Iris pigment epithelial cell (primary cell): ENCODE measurements around the gene NMUR1.
A peak's percentile ranks its signal among the peaks of the same experiment; 100 is the strongest.

Source experiments
- DNase-seq: peaks from one replicate; pipeline ENCODE4 v3.0.0-alpha.2; 2011; ENCODE audit warnings: low read depth

The NMUR1 gene

DNA sequence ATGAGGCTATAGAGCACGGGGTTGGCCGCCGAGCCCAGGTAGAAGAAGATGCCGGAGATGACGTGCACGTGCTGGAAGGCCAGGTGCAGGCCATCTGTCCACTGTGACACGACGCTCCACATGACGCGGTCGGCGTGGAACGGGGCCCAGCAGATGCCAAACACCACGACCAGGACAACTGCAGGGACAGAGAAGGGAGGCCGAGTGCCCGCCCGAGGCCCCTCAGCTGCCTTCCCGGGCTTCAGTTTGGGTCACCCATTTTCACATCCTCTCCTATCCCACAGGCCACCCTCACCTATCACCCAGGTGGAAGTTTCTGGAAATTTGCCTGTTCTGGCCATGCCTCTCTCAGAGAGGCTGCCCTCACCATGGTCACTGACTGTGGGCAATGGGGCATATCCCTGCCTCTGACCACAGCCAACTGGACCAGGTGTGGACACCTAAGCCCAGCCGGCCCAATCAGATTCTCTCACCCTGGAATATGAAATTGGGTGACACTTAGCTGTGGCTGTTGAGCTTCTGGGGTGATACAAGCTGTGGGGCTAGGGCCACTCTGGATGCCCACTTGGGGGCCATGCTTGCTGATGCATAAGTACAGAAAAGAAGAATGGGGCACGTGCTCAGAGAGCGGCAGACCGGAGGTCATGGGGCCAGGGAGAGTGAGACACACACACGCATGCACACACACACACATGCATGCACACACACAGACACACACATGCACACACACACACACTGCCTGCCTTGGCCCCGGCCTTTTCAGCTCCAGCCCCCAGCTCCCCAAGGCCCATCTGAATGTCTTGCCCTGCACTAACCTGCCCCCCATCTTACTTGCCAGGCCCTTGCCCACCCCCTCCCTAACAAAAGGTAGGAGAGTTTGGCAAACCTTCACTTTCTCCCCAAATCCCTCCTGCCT is 4.7 kb downstream of the NMUR1 start:
- DNase-seq: no peak

DNA sequence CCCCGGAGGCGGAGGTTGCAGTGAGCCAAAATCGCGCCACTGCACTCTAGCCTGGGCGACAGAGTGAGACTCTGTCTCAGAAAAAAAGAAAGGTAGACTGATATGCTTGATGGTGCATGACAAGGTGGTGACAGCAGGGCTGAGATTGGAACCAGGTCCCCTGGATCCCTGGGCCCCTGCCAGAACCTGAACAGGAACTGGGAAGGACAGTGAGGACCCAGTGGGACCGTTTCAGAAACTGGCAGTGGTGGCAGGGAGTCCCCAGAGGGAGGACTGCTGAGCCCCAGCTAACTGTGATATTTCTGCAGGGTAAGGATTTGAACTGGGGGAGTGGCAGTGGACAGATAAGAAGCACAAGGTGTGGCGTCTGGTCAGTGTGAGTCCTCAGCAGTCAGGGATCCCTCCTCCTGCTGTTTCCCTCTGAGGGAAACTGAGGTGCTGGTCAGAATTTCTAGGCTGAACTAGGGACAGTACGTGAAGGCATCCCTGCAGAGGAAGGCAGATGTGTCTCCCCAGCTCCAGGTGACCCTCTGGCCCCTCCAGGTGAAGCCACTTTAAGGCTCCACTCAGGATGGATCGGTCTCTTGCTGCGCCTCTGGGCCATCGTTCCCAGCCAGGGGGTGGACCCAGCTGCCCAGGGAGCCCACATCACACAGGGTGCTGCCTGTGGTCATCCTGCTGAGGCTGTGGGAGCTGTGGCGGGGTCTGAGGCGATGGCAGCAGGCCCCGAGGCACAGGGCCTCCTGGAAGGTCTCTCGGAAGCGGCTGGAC is 5.6 kb downstream of the NMUR1 start:
- no peak for DNase-seq

DNA sequence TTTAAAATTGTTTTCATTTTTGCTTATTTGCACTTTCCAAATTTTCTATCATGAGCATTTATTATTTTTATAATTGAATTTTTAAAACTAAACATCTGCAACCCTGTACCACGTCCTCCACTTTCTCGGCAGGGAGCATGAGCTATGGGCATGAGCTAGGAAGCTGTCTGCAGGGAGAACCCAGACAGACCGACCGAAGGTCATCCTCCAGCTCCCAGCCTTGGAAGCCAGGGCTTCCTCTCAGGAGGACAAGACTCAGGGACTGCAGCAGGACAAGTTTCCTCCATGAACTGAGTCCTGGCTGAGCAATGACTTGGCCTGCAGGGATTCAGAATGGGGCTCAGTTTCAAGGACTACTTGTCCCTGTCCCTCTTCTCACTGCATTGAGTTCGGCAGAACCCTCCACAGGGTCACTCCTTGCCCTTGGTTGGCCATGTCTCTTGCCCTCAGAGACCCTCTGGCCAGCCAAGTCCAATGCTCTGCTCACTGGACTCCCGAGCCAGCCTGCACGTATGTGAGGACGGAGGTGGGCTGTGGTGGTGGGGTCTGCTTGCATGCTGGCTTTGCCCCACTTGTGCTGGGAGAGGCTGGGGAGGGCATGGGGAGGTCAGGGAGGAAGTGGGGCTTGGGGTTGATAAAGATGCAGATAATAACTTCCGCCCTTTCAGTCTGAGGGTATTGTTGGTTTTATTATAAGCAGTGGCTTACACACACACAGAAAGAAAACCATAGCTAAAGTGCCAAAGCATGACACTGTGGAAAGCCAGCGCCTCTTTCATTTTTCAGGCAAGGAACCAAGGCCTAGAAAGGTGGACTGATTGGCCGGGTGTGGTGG is 6.6 kb downstream of the NMUR1 start:
- no peak for DNase-seq

DNA sequence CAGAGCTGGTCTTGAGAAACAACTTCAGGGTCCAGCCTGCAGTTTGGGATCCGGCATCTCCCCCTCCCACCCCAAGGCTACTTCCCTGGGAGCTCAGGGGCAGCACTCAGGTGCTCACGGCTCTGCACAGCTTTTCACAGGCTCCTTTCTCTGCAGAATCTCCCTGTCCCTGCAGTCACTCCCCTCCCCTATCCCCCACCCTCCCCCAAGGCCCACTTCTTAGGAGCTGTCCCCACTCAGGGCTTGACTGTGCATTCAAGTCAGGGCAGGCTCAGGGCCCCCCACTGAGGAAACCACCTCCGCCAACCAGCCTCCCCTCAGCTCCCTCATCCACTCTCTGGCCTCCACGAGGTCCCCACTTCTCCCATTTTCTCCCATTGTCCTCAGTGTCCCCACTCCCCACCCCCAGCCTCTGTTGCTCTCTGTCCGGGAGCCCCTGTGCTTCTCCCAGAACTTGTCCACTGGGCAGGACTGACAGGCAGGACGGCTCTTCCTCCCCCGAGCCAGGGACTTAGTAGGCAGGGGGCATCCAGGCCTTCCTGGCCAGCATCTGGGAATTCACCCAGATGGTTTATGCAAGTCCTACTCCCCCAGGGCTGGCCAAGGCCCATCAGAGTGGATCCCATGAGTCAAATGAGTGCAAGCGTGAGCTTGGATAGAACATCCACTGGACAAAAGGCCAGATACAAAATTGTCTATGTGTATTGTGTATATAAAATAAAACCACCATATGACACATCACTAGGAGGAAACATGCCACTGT is 7.6 kb downstream of the NMUR1 start:
- peak; percentile 26 for DNase-seq

DNA sequence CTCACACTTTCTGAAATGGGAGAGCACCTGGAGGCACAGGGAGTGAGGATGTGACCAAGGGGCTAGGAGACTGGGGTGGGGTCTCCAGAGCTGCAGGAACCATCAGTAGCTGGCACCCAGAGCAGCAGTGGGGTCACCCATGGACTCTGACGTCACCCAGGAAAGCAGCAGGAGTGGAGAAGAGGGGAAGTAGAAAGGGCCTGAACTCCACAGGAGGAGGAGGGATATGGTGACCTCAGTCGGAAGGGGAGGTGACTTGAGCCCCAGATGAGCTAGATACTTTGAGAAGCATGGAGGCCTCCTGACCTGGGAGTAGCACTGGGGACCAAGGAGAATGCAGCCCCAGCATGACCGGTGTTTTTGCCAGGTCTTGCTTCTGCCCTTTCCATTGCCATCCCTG is 8.8 kb downstream of the NMUR1 start:
- DNase-seq: no peak

DNA sequence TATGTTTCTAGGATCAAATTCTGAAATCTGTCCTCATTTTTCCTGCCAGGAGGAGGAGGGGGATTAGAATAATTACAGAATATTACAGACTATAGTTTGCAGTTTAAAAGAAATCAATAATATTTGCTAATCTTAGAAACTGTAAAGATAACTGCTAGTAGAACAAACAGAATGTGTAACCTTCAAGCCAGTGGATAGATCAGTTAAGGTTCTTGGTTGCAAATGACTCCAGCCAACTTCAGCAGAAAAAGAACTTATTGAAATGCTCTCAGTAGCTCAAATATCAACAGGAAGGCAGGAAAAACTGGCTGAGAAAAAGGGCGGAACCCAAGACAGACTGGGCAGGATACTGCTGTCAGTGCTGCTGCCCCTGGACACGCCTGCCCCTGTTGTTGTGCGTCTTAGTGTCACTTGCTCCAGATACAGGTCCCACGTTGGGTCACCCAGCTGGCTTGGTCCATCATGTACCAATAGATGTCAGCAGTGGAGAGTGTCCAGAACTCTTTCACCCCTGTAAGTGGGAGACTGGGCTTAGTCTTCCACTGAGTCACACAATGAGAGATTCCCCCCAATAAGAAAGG is 10.2 kb downstream of the NMUR1 start:
- no peak for DNase-seq

DNA sequence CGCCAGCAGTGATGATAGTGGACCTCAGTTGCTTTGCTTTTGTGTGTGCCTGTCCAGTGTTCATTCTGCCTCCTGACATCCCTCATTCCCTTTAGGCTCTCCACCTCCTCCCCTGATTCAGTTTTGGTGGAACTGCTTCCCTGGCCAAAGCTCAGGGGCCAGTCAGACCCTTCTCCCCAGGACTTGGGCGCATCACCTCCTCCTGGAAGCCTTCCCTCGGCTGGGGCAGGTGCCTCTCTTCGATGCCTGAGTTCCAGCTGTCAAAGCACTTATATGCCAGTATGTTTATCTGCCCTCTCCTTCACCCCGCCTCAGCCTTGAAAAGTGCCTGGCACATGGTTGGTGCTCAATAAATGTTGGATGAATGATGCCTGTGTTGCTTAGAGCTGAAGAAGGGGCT is 11.5 kb downstream of the NMUR1 start:
- no peak for DNase-seq

DNA sequence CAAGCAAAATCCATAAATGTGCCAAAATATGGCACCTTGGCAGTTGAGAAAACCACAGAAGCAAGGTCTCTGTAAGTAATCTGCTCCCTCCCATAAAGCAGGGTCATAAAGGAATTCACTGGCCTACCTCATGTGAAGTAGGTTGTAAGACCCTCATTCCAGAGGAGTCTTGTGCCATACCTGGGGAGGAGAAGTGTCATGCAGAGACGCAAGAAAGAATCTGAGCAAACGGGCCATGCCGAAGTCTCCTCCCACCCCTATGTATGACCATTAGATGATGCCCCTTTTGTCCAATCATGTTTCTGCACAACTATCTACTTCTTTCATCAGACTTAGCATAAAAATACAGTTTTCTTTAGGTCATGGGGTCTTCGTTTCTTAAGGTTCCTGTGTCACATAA is 14.6 kb downstream of the NMUR1 start:
- no peak for DNase-seq

DNA sequence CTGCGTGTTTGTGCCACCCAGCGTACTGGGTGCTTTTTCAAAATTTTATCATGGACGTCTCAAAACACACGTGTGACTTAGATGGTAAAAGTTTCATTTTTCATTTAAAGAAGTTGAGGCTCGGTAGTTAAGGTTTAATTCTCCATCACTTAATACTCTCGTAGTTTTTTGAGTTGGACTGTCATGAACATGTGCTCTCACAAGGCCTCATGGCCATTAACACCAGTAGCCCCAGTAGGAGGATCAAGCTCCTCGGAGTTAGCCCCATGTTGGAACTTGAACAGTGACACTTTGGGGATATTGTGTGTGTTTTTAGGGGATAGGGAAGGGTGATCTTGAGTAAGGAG is 15.3 kb downstream of the NMUR1 start:
- DNase-seq: no peak

DNA sequence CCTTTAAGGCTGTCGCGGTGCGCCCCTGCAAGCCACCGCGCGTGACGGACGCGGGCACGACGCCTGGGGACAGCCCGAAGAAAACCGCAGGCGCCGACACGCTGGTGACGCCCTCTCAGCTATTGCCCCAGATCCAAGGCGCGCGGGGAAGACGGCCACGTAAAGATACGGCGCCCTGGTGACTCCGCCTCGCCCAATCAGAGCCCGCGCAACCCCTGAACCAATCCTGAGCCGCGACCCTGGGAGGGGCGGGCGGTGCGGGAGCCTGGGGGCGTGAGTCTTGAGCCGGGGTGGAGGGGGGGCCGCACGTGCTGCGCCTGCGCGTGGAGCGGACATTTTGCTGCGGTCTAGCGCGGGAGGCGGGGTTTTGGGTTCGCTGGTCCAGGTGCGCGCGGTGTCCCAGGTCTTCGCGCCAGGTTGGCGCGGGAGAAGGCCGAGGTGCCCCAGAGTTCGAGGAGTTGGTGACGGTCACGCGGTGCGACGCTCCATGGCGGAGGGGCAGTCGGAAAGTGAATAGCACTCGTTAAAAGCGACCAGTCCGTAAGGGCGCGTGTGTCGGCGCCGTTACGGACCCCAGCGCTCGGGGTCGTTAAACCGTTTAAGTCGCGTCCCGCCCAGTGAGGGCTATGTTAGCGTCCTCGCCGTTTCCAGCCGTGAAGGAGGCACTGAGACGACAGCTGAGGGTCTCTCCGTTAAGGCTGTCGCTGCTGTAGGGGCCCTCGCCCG is 15.9 kb downstream of the NMUR1 start:
- peak; percentile 97 for DNase-seq

DNA sequence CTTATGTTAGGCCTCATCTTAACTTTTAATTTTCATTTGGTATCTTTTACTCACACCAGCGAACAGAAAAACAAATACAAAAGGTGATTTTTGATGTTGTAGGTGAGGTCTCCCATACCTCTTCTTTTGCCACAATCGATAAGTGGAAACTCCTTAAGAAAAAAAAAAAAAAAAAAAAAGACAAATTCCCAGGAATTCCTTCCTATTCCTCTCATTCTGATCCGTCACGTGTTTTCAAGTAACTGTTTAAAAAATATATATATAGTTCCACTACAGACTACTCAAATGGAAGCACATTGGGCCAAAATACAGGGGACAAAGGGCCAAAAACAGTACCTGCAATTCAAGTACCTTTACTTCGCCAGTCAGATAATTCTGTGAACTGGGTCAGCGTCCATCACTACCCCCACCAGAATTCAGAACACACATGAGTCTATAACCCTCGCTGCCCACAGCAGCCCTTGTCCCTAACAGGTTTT is 16.5 kb downstream of the NMUR1 start:
- no peak for DNase-seq

DNA sequence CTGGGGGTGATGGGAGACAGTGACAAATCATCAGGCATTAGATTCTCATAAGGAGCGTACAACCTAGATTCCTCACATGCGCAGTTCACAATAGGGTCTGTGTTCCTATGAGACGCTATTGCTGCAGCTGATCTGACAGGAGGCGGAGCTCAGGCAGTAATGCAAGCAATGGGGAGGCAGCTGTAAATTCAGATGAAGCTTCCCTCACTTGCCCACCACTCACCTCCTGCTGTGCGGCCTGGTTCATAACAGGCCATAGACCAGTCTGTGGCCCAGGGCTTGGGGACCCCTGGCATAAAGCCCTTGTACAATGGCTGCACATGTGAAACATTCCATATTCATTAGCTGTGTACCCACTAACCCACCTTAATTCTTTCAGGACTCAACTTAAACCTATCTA is 18.0 kb downstream of the NMUR1 start:
- peak; percentile 49 for DNase-seq

DNA sequence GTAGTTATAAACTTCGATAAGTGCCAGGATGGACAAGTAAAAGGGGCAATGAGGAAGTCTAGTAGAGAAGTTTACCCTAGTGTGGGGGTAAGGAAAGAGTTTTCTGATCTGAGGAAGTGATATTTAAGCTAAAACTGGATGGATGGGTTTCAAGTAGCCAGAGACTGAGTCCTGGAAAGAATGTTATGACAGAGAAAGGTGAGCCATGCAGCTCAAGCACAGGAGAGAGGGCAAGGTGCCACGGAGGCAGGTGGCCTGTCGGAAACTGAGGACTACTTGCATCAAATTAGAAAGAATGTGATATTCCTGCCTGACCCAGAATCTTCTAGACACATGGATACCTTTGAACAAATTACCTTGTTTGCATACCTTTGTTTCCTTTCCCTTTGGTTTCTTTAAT is 26.5 kb downstream of the NMUR1 start:
- no peak for DNase-seq

DNA sequence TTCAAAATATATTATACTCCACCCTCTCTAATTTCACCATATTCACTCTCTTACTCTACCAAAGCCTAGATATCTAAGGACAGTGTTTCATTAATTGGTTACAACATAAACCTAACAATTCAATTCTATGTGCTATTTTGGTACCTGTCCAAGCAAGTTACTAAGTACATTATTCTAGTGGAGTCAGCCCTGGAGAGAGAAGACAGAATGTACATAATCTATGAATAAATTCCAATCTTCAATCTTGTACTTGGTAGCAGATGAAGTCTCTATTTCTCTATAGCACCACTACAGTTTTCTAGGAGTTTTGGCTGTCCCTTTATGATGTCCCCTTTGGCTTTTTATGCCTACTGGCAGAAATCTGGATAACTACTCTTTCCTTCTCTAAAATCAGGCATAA is 27.6 kb downstream of the NMUR1 start:
- DNase-seq: no peak

DNA sequence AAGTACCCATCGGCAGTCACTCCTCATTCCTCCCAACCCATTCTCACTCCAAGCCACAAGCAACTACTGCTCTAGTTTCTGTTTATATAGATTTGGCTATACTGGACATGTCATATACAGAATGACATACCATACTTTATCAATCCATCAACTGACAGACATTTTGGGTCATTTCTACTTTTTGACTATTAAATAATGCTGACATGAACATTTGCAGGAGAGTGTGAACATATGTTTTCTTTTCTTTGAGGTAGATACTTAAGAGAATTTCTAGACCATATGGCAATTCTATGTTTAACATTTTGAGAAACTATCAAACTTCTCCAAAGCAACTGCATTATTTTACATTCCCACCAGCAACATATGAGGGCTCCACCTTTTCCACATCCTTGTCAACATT is 32.6 kb downstream of the NMUR1 start:
- DNase-seq: no peak

DNA sequence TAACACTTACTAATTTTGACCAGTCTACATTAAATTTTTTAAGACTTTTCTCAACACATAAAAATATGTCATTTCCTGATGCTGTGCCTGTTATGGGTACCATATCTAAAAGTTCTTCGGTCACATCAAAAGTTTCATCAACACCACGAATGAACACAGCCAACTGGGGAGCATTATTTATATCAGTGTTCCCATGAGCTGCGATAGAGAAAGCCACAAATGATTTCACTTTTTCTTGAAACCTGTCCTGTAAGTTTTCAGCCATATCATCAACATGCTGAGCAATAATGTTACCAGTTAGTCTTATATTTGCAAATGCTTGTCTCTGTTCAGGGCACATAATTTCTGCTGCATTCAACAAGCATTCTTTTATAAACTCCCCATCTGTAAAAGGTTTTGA is 35.6 kb downstream of the NMUR1 start:
- no peak for DNase-seq

DNA sequence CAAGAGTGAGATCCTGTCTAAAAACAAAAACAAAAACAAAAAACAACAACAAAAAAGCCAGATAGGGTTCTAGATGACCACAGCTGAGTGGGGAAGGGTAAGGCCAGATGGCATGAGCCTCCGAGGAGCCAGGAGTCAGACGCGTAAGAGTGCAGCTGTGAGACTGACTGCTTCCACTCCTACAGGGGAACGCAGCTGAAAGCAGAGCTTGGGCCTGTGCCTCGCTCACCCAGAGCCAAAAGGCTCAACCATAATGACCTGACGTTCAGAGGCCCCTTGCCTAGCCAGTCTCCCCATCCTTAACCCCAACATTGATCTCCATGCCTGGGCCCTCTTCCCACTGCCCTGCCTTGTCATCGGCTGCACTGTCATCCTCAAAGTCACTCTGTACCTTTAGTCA is 39.4 kb downstream of the NMUR1 start:
- no peak for DNase-seq

DNA sequence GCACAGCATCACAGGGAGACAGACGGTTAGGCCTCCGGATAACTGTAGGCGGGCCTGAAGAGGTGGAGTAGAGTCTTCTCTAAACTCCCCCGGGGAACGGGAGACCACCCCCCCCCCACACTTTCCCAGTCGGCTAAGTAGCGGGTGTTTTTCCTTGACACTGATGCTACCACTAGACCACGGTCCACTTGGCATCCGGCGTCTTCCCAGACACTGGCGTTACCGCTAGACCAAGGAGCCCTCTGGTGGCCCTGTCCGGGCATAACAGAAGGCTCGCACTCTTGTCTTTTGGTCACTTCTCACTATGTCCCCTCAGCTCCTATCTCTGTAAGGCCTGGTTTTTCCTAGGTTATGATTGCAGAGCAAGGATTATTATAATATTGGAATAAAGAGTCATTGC is 40.3 kb downstream of the NMUR1 start:
- DNase-seq: no peak

DNA sequence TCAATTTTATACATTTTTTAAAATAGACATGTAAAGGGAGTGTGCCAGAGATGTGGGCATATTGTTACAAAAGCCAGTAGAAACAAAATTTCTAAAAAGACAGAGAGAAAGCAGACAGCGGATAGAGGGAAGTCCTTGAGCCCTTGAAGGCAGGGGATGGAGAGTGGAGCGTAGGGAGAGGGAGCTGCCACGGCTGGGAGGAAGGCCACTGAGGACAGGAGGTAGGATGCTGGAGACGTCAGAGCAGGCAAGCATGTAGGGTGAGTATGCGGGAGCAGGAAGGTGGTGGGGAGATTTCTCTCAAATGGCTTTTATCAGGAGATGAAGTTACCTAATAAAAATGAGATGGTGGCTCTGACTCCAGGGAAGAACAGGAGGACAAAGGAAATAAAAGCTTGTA is 41.9 kb downstream of the NMUR1 start:
- DNase-seq: no peak

DNA sequence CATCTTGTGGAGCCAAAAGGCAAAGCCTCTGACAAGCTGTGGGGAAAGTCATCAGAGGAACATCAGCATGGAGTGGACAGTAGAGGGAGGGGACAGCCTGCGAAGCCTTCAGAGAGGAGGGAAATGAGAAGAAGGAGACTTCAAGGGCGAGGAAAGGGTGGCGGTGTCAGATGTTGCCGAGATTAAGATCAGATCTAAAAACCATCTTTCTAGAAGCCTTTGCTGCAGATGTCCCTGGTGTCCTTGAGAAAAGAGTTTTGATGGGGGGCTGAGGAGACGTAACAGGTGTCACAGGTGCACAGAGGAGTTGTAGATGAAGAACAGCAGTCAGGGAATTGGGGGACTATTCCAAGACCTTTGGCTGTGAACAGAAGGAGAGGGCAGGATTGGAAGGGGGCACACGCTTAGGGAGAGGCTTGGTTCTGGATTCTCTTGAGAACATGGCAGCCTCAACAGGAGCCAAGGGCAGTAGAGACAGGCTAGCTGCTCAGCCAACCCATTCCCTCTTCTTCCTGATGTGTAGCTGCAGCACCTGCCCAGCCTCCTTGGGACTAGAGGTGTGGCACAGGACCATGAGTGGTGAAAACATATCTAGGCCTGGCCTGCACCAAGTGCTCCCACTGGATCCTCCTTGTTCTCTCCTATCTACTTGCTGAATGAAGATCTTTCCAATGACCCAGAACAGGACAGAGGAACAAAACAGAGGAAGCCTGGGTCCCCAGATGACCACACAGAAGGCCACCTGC is 43.2 kb downstream of the NMUR1 start:
- no peak for DNase-seq
